Nucleus accumbens (tissue), 56 donors: ENCODE data around the gene RNF166.
"Not testable (repeated sequence)": the region's sequence is repeated elsewhere in the genome, so short reads cannot be mapped to it uniquely, and the experiment has no call there.

ENCODE experiments used
- DNase-seq, 56 donors: peaks; one replicate each; lab custom pipeline; 2025; lab: John Stamatoyannopoulos, UW

RNF166 gene

DNA sequence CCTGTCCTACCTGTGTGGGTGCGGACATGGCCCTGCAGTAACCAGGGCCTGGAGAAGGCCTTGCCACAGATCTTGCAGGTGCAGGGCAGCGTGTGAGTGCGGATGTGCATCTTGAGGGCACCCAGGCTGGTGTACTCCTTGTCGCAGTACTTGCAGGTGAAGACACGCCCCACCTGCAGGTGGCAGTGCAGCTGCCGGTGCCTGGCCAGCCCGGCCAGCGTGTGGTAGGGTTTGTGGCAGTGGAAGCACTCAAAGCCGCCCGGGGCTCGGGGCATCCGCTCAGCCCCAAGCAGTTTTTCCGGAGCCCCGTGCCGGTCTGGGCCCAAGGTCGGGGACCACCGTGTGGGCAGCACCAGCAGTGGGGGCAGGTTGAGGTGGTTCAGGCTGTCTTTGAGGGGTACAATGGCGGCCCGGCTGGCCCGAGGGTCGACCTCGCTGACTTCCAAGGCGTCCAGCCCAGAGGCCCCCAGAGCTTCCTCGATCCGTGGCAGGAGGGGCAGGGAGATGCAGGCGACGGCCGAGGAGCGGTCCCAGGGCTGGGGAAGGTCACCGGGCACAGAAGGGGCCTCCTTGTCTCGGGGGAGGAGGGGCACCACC is 25.0 kb downstream of the RNF166 start:
- DNase-seq, result no peak

DNA sequence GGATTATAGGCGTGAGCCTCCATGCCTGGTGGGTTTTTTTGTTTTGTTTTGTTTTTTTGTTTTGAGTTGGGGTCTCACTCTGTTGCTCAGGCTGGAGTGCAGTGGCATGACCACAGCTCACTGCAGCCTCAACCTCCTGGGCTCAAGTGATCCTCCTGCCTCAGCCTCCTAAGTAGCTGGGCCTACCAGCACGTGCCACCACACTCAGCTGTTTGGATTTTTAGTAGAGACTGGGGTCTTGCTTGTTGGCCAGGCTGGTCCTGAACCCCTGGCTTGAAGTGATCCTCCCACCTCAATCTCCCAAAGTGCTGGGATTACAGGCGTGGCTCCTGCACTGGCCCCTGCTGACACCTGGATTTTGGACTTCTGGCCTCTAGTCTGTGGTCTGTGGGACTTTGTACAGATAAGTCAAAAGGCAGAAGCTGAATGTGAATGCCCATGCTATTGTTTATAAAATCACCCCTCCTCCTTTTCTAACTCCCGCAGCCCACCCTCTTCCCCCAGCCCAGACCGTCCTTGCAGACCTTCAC is 25.6 kb downstream of the RNF166 start:
- DNase-seq, result no peak

DNA sequence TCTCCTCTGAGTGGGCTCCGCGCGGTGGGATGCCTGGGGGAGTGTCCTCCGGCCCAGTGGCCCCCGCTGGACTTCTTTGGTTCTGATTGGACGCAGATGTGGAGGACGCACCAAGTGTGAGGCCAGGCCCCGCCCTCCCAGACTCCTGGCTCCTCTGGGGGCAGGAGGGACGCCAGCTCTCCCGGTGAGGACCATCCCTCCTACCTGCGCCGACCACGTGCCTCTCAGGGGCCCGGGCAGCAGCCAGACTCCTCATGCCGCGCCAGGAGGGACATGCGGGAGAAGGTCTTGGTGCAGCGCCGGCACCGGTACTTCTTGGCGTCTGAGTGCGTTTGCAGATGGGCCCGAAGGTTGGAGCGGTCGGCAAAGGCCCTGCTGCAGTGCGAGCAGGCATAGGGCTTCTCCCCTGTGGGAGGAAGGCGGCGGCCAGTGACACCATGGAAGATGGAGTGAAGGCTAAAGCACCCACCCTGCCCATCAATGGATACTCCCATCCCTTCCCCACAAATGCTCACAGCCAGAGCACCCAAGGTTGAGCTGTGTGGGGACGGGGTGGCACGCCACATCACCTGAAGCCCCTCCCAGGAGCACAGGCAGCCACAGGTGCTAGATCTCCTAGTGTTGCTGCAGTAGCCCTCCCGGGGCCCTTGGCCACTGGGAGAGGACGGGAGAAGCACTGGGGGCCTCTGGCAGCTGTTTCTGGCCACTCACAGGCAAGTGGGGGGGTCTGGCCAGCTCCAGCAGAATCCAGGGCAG is 27.8 kb downstream of the RNF166 start:
- no peak for DNase-seq

DNA sequence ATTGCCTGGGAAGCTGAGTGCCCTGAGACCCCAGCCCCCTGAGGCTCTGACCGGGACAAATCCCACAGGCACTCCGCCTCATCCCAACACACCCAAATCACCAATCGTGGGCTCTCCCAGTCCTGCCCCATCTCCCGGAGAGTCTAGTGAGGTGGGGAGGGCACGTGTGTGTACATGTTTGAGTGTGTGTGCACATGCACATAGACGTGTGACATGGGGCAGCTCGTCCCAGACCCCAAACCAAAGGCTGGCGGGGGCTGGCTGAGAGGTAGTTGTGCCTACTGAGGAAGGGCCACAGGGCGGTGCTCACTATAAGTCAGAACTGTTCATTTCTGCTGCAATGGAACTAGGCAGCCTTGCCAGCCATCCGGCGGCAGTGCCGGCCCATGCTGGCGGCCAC is 28.5 kb downstream of the RNF166 start:
- no peak for DNase-seq

DNA sequence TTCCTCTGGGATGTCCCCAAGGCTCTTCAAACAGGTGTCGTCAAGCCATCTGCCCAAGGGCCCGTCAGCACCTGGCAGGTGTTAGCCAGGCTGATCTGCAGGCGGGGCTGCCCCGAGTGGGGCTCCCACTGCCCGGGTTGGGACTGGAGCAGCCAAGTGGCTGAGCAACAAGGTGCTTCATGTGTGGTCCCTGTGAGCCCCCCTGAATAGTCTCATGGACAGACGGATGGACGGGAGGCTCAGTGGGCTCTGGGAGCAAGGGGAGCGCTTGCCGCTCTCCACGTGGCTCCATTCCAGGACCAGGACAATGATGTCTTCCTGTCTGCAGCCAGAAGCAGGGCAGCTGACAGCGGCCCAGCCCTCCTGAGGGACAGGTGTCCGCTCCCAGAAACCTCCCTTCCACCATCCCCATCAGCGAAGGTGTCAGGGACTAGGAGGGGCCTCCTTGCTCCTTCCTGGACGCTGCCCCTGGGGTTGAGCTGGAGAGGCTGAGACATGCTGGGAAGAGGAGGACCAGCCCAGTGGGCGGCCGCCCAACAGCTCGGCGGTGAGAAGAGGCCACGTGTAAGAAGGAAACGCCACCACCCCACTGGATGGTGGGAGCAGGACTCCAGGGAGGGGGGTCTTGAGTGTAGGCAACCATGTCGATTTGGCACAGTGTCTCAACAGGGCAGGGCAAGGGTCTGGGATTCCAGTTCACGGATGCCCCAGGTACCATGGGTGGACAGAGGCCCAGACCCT is 29.5 kb downstream of the RNF166 start:
- no peak for DNase-seq

DNA sequence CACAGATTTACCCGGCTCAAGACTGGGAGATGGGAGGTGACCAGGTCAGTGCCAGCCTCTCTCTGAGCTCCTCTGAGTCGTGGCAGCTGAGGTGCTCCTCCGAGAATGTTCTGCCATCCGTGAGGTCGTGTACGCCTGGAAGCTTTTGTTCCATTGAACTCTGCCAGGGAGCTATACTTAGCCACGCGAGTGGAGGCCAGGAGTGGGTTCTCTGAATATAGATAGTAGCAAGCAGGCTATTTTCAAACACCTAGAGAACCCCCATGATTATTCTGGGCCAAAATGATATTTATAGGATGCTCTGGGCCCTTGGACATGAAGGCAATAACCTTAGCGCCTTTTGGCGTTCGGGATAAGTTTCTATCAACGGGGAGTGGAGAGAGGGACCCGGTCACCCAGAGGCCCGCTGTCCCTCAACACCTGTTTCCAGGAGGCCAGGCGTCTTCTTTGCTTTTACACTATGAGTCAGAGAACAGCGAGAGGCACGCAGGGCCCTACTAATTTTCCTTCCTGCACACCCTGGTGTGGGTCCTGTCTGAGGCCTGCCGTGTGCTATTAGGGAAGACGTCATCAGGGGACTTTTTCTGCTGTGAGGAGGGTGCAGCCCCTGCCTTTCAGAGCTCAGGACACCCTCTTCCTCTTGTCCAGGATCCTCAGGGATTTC is 32.4 kb downstream of the RNF166 start:
- no peak for DNase-seq

DNA sequence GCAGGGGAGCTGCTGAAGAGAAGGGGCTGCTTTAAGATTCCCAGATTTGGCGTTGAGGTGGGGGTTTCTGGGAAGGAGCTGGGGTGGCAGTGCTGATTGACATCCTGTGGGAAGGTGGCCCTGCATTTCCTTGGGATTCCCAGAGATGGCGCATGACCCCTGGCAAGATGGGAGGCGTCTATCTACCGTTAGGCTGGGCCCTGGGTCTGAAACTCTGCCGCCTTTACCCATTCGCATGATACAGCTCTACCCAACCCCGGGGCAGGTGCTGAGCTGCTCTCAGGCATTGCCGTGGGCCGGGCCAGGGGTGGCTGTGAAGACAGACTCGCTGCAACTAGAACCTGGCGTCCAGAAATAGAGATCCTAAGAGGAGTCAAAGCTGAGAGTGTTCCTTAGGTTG is 33.4 kb downstream of the RNF166 start:
- DNase-seq, result peak in 1 of 56 donors; percentile 2

DNA sequence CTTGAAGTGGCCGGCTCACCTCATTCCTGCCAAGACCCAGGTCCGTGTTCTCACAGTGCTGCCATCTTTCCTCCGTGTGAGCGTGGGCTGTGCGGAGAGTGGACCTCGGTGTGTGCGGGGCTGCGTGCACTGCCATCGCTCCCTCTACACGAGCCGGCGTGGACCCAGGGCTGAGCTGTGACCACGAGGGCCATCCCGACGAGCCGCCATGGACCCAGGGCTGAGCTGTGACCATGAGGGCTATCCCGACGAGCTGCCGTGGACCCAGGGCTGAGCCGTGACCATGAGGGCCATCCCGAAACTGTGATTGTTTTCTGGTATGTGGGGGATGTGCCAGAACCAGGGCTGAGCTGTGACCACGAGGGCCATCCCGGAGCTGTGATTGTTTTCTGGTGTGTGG is 34.4 kb downstream of the RNF166 start:
- DNase-seq, result no peak

DNA sequence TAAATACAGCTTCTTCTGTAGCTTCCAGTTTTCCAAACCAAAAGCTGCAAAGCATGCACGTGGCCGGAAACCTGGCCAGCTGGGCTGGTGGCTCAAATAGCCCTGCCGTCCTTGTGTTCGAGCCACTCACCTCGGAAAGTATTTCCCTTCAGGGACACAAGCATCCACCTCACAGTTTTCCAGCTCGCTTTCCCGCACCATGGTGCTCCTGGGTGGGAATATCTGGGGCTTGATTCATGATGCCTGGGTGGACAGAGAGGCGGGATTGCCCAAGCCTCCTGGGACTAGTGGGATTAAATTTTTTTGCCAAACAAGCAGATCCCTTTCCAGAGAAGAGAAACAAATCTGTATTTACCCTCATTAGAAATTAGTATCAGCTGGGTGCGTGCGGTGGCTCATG is 36.2 kb downstream of the RNF166 start:
- no peak for DNase-seq

DNA sequence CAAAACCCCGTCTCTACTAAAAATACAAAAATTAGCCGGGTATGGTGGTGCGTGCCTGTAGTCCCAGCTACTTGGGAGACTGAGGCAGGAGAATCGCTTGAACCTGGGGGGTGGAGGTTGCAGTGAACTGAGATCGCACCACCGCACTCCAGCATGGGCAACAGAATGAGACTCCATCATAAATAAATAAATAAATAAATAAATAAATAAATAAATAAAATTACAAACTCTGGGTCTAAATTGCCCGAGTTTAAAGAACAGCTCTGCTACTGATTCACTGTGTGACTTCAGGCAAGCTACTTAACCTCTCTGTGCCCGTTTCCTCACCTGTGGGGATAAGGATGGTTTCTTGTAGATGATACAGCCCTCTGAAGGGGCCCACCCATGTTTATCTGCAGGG is 36.7 kb downstream of the RNF166 start:
- DNase-seq, result not testable (repeated sequence)

DNA sequence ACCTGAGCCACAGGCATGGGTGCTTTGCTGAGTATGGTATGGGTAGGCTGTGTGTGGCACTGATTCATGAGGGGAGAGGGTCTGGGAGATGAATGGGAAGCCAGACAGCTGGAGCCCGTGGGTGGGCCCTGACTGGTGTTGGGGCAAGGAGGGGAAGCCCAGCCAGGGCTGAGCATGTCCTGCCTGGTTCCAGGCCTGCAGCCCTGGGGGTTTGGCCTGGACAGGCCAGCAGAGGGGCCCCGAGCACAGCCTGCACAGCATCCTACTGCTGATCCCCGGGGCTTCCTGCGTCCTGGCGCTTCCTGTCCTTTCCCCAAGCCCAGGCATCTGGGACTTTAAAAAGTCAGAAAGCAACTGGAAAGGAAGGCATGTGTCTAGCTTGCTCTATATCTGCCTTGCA is 38.7 kb downstream of the RNF166 start:
- DNase-seq, result no peak

DNA sequence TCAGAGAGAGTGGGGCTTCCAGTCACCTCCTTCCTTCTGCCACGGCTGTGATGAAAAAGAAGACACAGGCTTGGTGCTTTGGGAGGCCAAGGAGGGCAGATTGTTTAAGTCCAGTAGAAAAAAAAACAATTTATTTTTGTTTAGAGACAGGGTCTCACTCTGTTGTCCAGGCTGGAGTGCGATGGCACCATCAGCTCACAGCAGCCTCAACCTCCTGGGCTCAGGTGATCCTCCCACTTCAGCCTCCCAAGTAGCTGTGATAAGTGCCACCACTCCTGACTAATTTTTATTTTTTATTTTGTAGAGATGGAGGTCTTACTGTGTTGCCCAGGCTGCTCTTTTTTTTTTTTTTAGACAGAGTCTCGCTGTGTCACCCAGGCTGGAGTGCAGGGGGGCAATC is 40.6 kb downstream of the RNF166 start:
- DNase-seq, result no peak

DNA sequence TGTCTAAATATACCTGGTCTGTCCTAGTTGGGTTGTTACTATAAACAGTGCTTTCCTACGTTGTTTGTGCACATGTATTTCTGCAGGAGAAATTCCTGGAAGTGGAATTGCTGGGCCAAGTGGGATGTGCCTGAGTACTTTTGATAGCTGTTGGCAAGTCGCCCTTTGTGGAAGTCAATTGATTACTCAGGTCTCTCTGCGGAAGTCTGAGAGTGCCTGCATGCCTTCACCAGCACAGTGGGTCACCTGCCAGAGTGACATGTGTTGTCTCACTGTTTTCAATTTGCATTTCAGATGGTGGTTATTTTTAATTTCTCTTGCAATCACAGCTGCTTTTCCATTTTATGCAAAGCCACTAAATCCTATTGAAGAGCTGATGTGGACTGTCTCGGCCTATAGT is 41.1 kb downstream of the RNF166 start:
- DNase-seq, result no peak

DNA sequence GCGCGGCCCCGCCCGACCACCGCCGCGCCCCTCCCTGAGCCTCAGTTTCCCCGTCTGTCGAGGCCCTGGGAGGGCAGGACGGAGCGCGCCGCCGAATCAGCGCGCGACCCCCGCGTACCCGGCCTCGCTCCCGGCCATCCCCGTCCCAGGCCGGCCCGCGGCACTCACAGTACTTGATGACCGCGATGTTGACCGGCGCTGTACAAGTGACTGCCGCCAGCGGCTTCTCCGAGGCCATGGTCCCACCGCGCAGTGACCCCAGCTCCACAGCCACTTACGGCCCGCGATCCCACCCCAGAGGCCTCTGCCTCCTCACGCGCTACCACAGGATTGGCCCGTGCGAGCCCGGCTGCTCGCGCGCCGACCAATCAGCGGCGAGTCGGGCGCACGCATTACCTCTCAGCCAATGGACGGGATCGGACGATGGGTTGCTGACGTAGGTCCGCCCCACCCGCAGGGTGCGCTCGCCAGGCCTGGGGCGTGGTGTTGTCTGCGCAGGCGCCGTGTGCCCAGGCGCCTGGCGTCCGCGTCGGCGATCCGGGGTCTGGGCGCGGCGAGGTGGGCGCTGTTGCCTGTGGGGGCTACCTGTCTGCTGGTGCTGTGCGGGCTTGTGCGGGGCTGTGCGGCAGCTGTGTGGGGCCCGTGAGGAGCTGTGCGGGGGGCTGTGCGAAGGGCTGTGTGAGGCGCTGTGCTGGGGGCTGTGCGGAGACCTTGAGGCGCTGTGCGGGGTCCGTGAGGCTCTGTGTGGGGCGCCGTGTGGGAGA is 43.2 kb downstream of the RNF166 start, which contains the start of gene MVD:
Gene MVD, minus strand, starts transcription at position 249 of the 764 bp plus-strand sequence. Its CDS starts 11 bp downstream, at position 238.
- DNase-seq, result peak; percentile 79 to 99 (median 96)

DNA sequence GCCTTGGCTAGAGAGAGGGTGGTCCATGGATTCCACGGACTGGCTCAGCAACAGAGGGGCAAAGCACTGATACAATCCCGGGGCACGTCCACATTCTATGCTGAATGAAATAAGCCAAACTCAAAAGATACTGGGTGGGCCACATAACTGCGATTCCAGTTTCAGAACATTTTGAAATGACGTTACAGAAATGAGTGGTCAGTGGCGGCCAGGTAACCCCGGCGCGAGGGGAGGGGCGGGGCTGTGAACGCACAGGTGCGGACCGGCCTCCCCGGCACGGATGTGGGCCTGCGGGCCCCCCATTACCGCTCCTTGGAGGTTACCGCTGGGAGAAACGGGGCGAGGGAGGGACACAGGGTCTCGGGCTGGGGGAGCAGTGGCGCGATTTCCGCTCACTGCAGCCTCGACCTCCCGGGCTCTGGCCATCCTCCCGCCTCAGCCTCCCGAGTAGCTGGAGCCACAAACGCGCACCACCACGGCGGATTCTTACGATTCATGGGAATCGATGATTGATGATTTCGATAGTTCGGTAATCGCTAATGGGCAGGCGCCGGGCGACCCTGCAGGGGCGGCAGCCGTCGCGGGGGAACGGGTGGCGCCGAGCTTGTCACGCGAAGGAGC is 43.9 kb downstream of the RNF166 start:
- DNase-seq, result peak in 1 of 56 donors; percentile 43

DNA sequence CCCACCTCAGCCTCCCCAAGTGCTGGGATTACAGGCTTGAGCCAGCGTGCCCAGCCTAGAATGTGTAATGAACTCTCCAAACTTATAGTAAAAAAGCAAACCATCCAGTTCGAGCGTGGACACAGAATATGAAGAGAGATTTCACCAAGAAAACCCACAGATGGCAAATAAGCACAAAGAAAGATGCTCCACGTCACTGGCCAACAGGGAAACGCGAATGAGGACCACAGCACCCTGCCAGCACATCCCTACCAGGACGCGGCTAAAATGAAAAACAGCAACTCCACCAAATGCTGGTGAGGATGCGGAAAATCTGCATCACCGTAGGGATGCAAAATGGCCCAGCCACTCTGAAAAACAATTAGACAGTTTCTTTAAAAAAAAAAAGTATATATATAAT is 44.7 kb downstream of the RNF166 start:
- DNase-seq, result no peak

DNA sequence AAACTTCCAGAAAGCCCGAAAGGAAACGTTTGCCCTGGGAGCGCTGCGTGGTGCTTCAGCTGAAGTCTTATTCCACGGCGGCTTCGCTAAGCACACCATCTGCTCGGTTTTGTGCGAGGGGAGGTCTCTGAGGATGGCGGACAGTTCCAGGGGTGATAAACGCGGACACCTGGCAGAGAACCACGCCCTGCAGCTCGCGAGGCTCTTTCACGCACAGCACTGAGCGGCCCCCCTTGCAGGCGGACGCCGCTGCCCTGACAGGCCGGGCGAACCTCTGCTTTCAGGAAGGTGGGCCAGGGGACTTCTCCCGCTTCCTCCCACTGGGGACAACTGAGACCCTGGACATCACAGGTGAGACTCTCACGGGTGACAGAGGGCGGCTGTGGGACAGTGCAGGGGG is 47.0 kb downstream of the RNF166 start:
- DNase-seq, result no peak

DNA sequence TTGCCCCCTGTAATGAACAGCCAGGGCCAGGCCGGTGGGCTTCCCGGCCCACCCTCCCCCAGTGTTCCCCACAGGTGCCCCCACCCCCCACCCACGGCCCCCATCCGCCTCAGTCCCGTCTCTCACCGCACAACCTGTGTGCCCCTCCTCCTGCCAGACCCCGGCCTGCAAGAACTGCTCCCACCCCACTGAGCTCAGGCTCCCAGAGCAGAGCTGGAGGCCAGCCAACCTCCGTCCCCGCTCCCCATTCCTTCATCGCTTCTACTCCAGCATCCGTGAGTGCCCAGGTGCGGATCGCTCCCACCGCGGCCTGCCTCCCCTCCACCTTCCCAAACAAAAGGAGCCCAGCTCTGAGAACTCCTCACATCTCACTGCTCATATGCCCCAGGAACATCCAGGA is 47.5 kb downstream of the RNF166 start:
- DNase-seq, result no peak

DNA sequence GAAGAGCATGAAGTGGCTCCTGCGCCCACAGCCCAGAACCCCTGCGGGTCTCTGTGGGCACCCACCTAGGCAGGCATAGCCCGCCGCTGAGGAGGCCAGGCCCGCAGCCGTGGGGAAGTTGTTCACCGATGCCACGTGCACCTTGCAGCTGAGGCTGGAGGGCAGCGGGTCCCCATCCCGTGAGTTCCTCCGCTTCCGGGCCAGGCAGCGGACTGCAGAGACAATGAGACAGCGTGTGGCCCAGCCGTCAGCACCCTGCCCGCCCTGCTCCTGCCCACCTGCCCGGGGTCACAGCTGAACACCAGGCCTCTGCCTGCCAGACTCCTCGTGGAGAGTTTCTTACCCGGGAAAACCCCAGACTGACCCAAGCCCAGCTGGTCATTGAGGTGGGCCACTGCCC is 48.8 kb downstream of the RNF166 start:
- DNase-seq, result no peak
